DND-41 (cell line): ENCODE data around the gene NRCAM.
"Not testable (repeated sequence)": the region's sequence is repeated elsewhere in the genome, so short reads cannot be mapped to it uniquely, and the experiment has no call there.

Experiments
- ATAC-seq: fragments of 200-7000 bp; cut with Tn5 transposase; 3 replicates; pipeline ENCODE4 v1.9.1; 2021; ENCODE audit warnings: low read depth; ENCODE audit not compliant: insufficient read depth
- DNase-seq: peaks from one replicate; pipeline ENCODE4 v3.0.0-alpha.2; 2020
- H2AFZ ChIP-seq: 2 replicates; pipeline ENCODE4 v1.6.0; 2012; ENCODE audit warnings: low read depth, low read length
- H3K27ac ChIP-seq: 2 replicates; pipeline ENCODE4 v1.5.1; 2012; ENCODE audit warnings: low read length, inconsistent platforms
- H3K27me3 ChIP-seq: fragments of 200-600 bp; sonication (generic); 2 replicates; pipeline ENCODE4 v1.6.0; 2012; ENCODE audit warnings: low read length, mild to moderate bottlenecking, inconsistent platforms; ENCODE audit not compliant: insufficient read depth, poor library complexity
- H3K36me3 ChIP-seq: 2 replicates; pipeline ENCODE4 v1.5.1; 2012; ENCODE audit warnings: low read length, inconsistent platforms; ENCODE audit not compliant: insufficient read depth
- H3K4me1 ChIP-seq: 2 replicates; pipeline ENCODE4 v1.5.1; 2012; ENCODE audit warnings: mild to moderate bottlenecking, low read length; ENCODE audit not compliant: insufficient read depth
- H3K4me2 ChIP-seq: 2 replicates; pipeline ENCODE4 v1.6.0; 2012; ENCODE audit warnings: mild to moderate bottlenecking, moderate library complexity, low read length, inconsistent platforms; ENCODE audit not compliant: insufficient read depth
- H3K4me3 ChIP-seq, 2 experiments: fragments of 200-600 bp in 1 of 2; shearing (Covaris generic) in 1 of 2; 2 replicates each; pipeline ENCODE4 v1.5.1; 2012 to 2016; ENCODE audit warnings: inconsistent platforms in 2 of 2, low read length in 2 of 2, mild to moderate bottlenecking in 2 of 2, low read depth in 1 of 2, moderate library complexity in 1 of 2
- H3K79me2 ChIP-seq: 2 replicates; pipeline ENCODE4 v1.6.0; 2012; ENCODE audit warnings: low read length, inconsistent platforms; ENCODE audit not compliant: insufficient read depth
- H3K9ac ChIP-seq: 2 replicates; pipeline ENCODE4 v1.6.0; 2012; ENCODE audit warnings: low read depth, mild to moderate bottlenecking, inconsistent platforms, low read length, moderate library complexity
- H3K9me3 ChIP-seq: 2 replicates; pipeline ENCODE4 v1.5.1; 2012; ENCODE audit warnings: low read length, moderate library complexity, mild to moderate bottlenecking, inconsistent platforms; ENCODE audit not compliant: insufficient read depth, severe bottlenecking
- H4K20me1 ChIP-seq: 2 replicates; pipeline ENCODE4 v1.6.0; 2012; ENCODE audit warnings: low read length; ENCODE audit not compliant: insufficient read depth
- EZH2 ChIP-seq: IDR thresholded peaks from 3 replicates; pipeline ENCODE4 v1.6.1; 2012; ENCODE audit warnings: borderline replicate concordance, low read depth, mild to moderate bottlenecking, moderate library complexity, low read length, inconsistent platforms; ENCODE audit not compliant: severe bottlenecking
- TF ChIP-seq, protein P1 (sequence below): IDR thresholded peaks from 2 replicates; pipeline ENCODE4 v1.5.1; 2012; ENCODE audit warnings: borderline replicate concordance, low read length, moderate library complexity, mild to moderate bottlenecking; ENCODE audit not compliant: poor library complexity, severe bottlenecking; ENCODE audit errors: extremely low read depth

NRCAM gene

DNA sequence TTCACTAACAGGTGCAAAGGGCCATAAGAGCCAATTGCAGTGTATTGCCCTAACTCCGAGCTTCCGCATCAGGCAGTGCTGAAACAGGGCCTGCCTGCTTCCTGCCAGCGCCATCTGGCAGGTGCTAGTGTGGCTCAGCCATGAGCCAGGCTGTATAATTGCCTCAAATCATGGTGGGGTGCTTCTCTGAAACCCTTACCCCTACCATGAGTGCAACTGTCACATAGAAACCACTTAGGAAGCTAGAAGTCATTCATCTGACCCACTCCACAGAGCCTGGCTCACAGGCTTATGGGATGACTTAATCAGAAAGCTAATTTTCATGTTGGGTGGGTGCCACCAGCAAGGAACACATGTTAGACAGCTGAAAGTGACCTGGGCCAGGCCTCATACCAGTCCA is 192.8 kb downstream of the NRCAM start:
- Histone ChIP-seq H3K36me3 (no peaks in the 10 kb centered on the region), H2AFZ (no peak overlapping the region), H3K27me3 (no peaks in the 10 kb centered on the region), H3K4me2 (no peak overlapping the region), H4K20me1 (no peaks in the 10 kb centered on the region), H3K27ac (no peak overlapping the region), H3K79me2 (no peaks in the 10 kb centered on the region), H3K4me1 (no peaks in the 10 kb centered on the region), H3K9ac (no peak overlapping the region), H3K9me3 (no peaks in the 10 kb centered on the region), H3K4me3 (no peak overlapping the region)
- ATAC-seq (no peak), DNase-seq (no peak)
- TF ChIP-seq EZH2 = no peak
- TF ChIP-seq, protein P1, sequence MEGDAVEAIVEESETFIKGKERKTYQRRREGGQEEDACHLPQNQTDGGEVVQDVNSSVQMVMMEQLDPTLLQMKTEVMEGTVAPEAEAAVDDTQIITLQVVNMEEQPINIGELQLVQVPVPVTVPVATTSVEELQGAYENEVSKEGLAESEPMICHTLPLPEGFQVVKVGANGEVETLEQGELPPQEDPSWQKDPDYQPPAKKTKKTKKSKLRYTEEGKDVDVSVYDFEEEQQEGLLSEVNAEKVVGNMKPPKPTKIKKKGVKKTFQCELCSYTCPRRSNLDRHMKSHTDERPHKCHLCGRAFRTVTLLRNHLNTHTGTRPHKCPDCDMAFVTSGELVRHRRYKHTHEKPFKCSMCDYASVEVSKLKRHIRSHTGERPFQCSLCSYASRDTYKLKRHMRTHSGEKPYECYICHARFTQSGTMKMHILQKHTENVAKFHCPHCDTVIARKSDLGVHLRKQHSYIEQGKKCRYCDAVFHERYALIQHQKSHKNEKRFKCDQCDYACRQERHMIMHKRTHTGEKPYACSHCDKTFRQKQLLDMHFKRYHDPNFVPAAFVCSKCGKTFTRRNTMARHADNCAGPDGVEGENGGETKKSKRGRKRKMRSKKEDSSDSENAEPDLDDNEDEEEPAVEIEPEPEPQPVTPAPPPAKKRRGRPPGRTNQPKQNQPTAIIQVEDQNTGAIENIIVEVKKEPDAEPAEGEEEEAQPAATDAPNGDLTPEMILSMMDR = no peak

DNA sequence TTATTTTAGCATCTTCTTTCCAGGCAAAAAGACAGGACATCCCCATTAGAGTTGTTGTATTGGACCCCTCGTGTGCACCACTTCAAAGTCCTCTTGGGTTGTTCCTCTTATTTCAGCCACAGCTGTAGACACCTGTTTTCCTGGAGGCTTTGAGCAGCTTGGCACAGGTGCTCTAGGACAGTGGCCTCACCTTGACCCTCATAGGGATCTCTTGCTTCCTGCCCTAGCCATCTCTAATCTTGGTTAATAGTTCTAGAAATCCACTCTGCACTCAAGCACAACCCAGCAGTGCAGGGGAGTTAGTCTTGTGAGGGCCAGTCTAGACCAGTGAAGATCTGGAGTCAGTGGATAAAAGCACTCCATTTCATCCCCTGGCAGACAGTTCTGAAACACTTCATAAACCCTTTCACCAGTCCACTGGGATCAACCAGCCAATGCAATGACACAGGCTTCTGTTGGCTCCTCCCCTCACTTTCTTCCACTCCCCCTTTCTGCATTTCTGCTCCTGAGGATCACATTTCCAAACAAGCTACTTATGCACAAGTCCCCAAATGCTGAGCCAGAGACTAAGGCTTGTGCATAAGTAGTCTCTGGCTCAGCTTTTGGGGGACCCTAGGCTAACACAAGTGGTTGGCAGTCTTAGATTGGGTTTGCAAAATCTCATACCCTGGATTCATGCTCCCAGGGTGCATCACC is 194.5 kb downstream of the NRCAM start:
- no peak overlapping the region for H3K27ac ChIP-seq
- no peak overlapping the region for H3K9ac ChIP-seq
- no peaks in the 10 kb centered on the region for H3K79me2 ChIP-seq
- no peak overlapping the region for H2AFZ ChIP-seq
- no peaks in the 10 kb centered on the region for H3K27me3 ChIP-seq
- DNase-seq = no peak
- H3K9me3 ChIP-seq = no peaks in the 10 kb centered on the region
- H3K4me3 ChIP-seq = no peak overlapping the region
- no peak overlapping the region for H3K4me2 ChIP-seq
- H3K4me1 ChIP-seq = no peaks in the 10 kb centered on the region
- H4K20me1 ChIP-seq = no peaks in the 10 kb centered on the region
- ATAC-seq = no peak
- H3K36me3 ChIP-seq = no peaks in the 10 kb centered on the region
- no peak for TF ChIP-seq EZH2
- TF ChIP-seq, protein P1 = no peak

DNA sequence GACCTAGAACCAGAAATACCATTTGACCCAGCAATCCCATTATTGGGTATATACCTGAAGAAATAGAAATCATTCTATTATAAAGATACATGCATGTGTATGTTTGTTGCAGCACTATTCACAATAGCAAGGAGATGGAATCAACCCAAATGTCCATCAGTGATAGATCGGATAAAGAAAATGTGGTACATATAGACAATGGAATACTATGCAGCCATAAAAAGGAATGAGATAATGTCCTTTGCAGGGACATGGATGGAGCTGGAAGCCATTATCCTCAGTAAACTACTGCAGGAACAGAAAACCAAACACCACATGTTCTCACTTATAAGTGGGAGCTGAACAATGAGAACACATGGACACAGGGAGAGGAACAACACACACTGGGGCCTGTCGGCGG is 196.8 kb downstream of the NRCAM start:
- not testable (repeated sequence) for ATAC-seq, H3K4me2 ChIP-seq, H3K4me1 ChIP-seq, H3K27ac ChIP-seq, DNase-seq, H3K79me2 ChIP-seq, H3K9ac ChIP-seq, H3K36me3 ChIP-seq, H2AFZ ChIP-seq, H4K20me1 ChIP-seq, H3K27me3 ChIP-seq, H3K9me3 ChIP-seq, H3K4me3 ChIP-seq

DNA sequence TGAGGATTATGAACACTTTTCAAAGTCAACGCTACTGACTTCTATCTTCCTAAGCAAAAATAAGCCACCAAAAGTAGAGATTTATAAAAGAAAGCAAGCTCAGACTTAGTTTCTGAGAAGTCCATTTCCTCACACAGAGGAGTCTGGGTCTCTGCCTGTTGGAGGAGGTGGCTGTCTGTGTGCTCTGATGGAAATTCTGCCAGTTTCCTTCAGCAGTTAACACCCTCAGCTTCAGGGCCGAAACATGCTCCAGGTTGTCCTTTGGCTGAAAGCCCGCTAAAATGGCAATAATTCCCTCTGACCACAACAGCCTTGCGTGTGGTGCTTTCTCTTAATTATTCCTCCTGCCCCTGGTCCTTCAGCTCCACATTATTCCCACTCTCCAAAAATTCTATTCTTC is 198.3 kb downstream of the NRCAM start:
- H3K36me3 ChIP-seq = no peaks in the 10 kb centered on the region
- no peak overlapping the region for H3K9ac ChIP-seq
- H3K4me2 ChIP-seq = no peak overlapping the region
- H3K4me3 ChIP-seq = no peak overlapping the region
- no peaks in the 10 kb centered on the region for H4K20me1 ChIP-seq
- no peaks in the 10 kb centered on the region for H3K4me1 ChIP-seq
- TF ChIP-seq EZH2 = no peak
- TF ChIP-seq, protein P1 = no peak
- DNase-seq (no peak), ATAC-seq (no peak)
- no peaks in the 10 kb centered on the region for H3K27me3 ChIP-seq
- no peak overlapping the region for H2AFZ ChIP-seq
- H3K27ac ChIP-seq = no peak overlapping the region
- no peaks in the 10 kb centered on the region for H3K9me3 ChIP-seq
- H3K79me2 ChIP-seq = no peaks in the 10 kb centered on the region
